Neuronal stem cell (in vitro differentiated cells): ENCODE data around the gene PLXNC1.

ENCODE experiments used
- DNase-seq: peaks from one replicate; pipeline ENCODE4 v3.0.0-alpha.2; 2013; ENCODE audit warnings: low spot score
- H2AFZ ChIP-seq: one replicate; pipeline ENCODE4 v1.6.1; 2013; ENCODE audit warnings: mild to moderate bottlenecking, low read length, inconsistent platforms
- H2AK5ac ChIP-seq: 2 replicates; pipeline ENCODE4 v1.6.1; 2013; ENCODE audit warnings: low read depth, mild to moderate bottlenecking, inconsistent platforms, low read length, moderate library complexity, mixed read lengths
- H2BK120ac ChIP-seq: 2 replicates; pipeline ENCODE4 v1.6.1; 2013; ENCODE audit warnings: low read depth, mild to moderate bottlenecking, inconsistent platforms, low read length, moderate library complexity, mixed read lengths
- H2BK12ac ChIP-seq: one replicate; pipeline ENCODE4 v1.6.1; 2013; ENCODE audit warnings: low read length, inconsistent platforms
- H2BK15ac ChIP-seq: 2 replicates; pipeline ENCODE4 v1.6.1; 2013; ENCODE audit warnings: mild to moderate bottlenecking, low read length, inconsistent platforms, mixed read lengths
- H2BK5ac ChIP-seq: one replicate; pipeline ENCODE4 v1.6.1; 2013; ENCODE audit warnings: inconsistent platforms, mild to moderate bottlenecking, low read length, moderate library complexity
- H3K14ac ChIP-seq: one replicate; pipeline ENCODE4 v1.6.1; 2013; ENCODE audit warnings: low read length, inconsistent platforms
- H3K18ac ChIP-seq: 2 replicates; pipeline ENCODE4 v1.6.1; 2013; ENCODE audit warnings: low read length, inconsistent platforms
- H3K23ac ChIP-seq: 2 replicates; pipeline ENCODE4 v1.6.1; 2013; ENCODE audit warnings: low read depth, mild to moderate bottlenecking, mixed read lengths, low read length, inconsistent platforms; ENCODE audit not compliant: poor library complexity
- H3K27ac ChIP-seq: replicated peaks from 3 replicates; pipeline ENCODE4 v1.5.1; 2013; ENCODE audit warnings: low read length, inconsistent platforms
- H3K27me3 ChIP-seq, 3 experiments: 2 replicates each; pipeline ENCODE4 v1.6.1; 2013; ENCODE audit warnings: low read length in 3 of 3, mild to moderate bottlenecking in 2 of 3, inconsistent platforms in 1 of 3, low read depth in 1 of 3, mixed read lengths in 1 of 3, moderate library complexity in 1 of 3; ENCODE audit not compliant: control insufficient read depth in 3 of 3, insufficient read depth in 3 of 3
- H3K36me3 ChIP-seq, 2 donors: replicated peaks in 1 of 2; 2 replicates each; pipeline ENCODE4 v1.6.1; 2013; ENCODE audit warnings: low read length in 2 of 2; ENCODE audit not compliant: control insufficient read depth in 2 of 2, insufficient read depth in 2 of 2
- H3K4ac ChIP-seq: 2 replicates; pipeline ENCODE4 v1.6.1; 2013; ENCODE audit warnings: inconsistent platforms, mild to moderate bottlenecking, low read length, moderate library complexity
- H3K4me1 ChIP-seq, 2 donors: 1 replicate in 1 of 2; 2 replicates in 1 of 2; pipeline ENCODE4 v1.6.1; 2013; ENCODE audit warnings: low read length in 2 of 2, low read depth in 1 of 2; ENCODE audit not compliant: control insufficient read depth in 2 of 2, insufficient read depth in 1 of 2
- H3K4me2 ChIP-seq: one replicate; pipeline ENCODE4 v1.6.1; 2013; ENCODE audit warnings: mild to moderate bottlenecking, low read length, inconsistent platforms; ENCODE audit not compliant: insufficient read depth, poor library complexity, severe bottlenecking
- H3K4me3 ChIP-seq, 2 donors: 2 replicates each; pipeline ENCODE4 v1.5.1; 2013; ENCODE audit warnings: low read length in 2 of 2, mild to moderate bottlenecking in 2 of 2, inconsistent platforms in 1 of 2, moderate library complexity in 1 of 2
- H3K79me1 ChIP-seq: one replicate; pipeline ENCODE4 v1.6.1; 2013; ENCODE audit warnings: low read depth, mild to moderate bottlenecking, inconsistent platforms, low read length, moderate library complexity
- H3K9ac ChIP-seq: one replicate; pipeline ENCODE4 v1.6.1; 2013; ENCODE audit warnings: mild to moderate bottlenecking, low read depth, low read length, inconsistent platforms; ENCODE audit not compliant: poor library complexity
- H3K9me3 ChIP-seq, 2 donors: replicated peaks in 1 of 2; 2 replicates each; pipeline versions ENCODE3 to v1.6.1; 2013; ENCODE audit warnings: low read length in 2 of 2, mild to moderate bottlenecking in 2 of 2, inconsistent platforms in 1 of 2, low read depth in 1 of 2, mixed read lengths in 1 of 2, moderate library complexity in 1 of 2; ENCODE audit not compliant: control insufficient read depth in 2 of 2, insufficient read depth in 1 of 2
- H4K8ac ChIP-seq: one replicate; pipeline ENCODE4 v1.6.1; 2013; ENCODE audit warnings: low read depth, mild to moderate bottlenecking, inconsistent platforms, low read length, moderate library complexity
- H4K91ac ChIP-seq: one replicate; pipeline ENCODE4 v1.6.1; 2013; ENCODE audit warnings: low read length, low read depth, mild to moderate bottlenecking, inconsistent platforms; ENCODE audit not compliant: poor library complexity
- WGBS, 2 donors: extraction: QIAGEN DNeasy Blood & Tissue Kit; methylation state at CpG; one replicate each; pipeline ENCODE4 v1.1.7; 2013; ENCODE audit warnings: missing lambda C conversion rate in 2 of 2, mixed read lengths in 1 of 2; ENCODE audit not compliant: insufficient read length in 2 of 2, insufficient replicate concordance in 1 of 2; ENCODE audit errors: extremely low coverage in 2 of 2; 5-methylcytosine and 5-hydroxymethylcytosine counted together

PLXNC1 gene

GRCh38 chr12:94172031-94172430 is 23.7 kb downstream of the PLXNC1 start:
- no peak overlapping the region for H3K27ac ChIP-seq
- H4K8ac ChIP-seq: no peak overlapping the region
- H2AK5ac ChIP-seq: no peak overlapping the region
- WGBS, 2 donors: no CpG with 5 or more reads among the region's 5 CpGs
- no peak overlapping the region for H3K18ac ChIP-seq
- no peak overlapping the region for H4K91ac ChIP-seq
- no peaks in the 10 kb centered on the region for H3K27me3 ChIP-seq
- H3K4me2 ChIP-seq: no peak overlapping the region
- H2BK15ac ChIP-seq: no peak overlapping the region
- no peaks in the 10 kb centered on the region for H3K9me3 ChIP-seq
- no peak overlapping the region for H3K4ac ChIP-seq
- no peak overlapping the region for H2BK12ac ChIP-seq
- no peaks in the 10 kb centered on the region for H3K36me3 ChIP-seq
- peaks cover 11 to 16% of the 10 kb centered on the region in 2 donors for H3K4me1 ChIP-seq
- H3K79me1 ChIP-seq: no peaks in the 10 kb centered on the region
- H3K4me3 ChIP-seq: no peak overlapping the region
- H2BK5ac ChIP-seq: no peak overlapping the region
- H2AFZ ChIP-seq: no peak overlapping the region
- no peak overlapping the region for H2BK120ac ChIP-seq
- H3K23ac ChIP-seq: no peak overlapping the region
- no peak overlapping the region for H3K9ac ChIP-seq
- no peak overlapping the region for H3K14ac ChIP-seq
- no peak for DNase-seq

DNA sequence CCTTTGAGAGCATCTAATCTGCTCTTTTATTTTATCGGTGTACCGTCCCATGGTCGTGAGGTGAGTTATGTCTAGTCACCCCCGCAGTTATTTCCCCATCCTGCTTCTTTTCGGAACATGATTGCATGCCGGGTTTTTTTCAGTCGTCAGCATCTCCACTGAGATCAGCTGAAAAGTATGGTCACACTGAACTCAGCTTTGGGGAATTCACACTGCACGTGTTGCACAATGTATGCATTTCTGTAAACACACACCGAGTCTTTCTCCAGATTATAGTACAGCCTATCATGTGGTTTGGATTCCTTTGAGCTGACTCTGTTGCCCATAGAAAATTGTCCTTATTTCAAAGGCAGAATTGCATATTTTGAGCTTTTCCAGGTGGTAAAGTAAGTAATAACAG is 24.6 kb downstream of the PLXNC1 start:
- no CpG with 5 or more reads among the region's 9 CpGs for WGBS, 2 donors
- Histone ChIP-seq H3K79me1 (no peaks in the 10 kb centered on the region), H2AFZ (no peak overlapping the region), H2BK120ac (no peak overlapping the region), H3K27me3 (no peaks in the 10 kb centered on the region), H2AK5ac (no peak overlapping the region), H3K14ac (no peak overlapping the region), H3K9ac (no peak overlapping the region), H3K4me2 (no peak overlapping the region), H4K91ac (no peak overlapping the region), H3K27ac (no peak overlapping the region), H2BK15ac (no peak overlapping the region), H2BK12ac (no peak overlapping the region), H3K23ac (no peak overlapping the region), H3K4me1 (peaks cover 11 to 15% of the 10 kb centered on the region in 2 donors), H2BK5ac (no peak overlapping the region), H3K9me3 (peaks cover 0 to under 1% of the 10 kb centered on the region in 2 donors), H3K36me3 (no peaks in the 10 kb centered on the region), H3K18ac (no peak overlapping the region), H3K4ac (no peak overlapping the region), H4K8ac (no peak overlapping the region), H3K4me3 (no peak overlapping the region)
- no peak for DNase-seq

DNA sequence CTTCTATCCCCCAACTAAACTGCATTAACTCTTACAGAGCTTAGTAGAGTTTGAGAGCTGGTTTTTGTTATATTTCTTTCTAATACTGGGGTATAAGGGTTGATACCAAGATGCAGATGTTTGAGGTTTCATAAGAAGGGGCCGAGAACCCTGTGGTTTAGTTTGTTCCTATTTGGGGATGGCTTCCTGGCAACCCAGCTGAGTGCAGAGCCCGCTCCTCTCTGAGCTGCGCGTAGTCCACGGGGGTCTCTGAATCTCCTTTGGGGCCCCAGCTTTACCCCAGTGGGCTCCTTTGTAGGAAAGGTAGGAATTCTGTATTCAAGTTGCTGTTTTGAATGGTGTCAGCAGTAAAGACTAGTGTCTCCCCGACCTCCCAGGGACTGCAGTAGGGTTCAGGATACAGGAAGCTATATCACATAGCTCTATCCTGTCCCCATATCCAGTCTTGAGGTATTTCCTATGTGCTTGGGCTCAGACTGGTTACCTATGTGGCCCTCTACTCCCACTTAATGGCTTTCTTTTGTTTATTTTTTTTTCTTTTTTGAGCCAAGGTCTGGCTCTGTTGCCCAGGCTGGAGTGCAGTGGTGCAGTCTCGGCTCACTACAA is 25.4 kb downstream of the PLXNC1 start:
- no peak overlapping the region for H4K91ac ChIP-seq
- H3K27ac ChIP-seq: no peak overlapping the region
- no peak overlapping the region for H3K4me2 ChIP-seq
- H2AFZ ChIP-seq: no peak overlapping the region
- DNase-seq: no peak
- peaks cover 0 to 6% of the 10 kb centered on the region in 2 donors for H3K9me3 ChIP-seq
- peaks cover 7 to 8% of the 10 kb centered on the region in 2 donors for H3K4me1 ChIP-seq
- H2BK15ac ChIP-seq: no peak overlapping the region
- H2AK5ac ChIP-seq: no peak overlapping the region
- no peaks in the 10 kb centered on the region for H3K79me1 ChIP-seq
- no peak overlapping the region for H3K23ac ChIP-seq
- no peak overlapping the region for H3K14ac ChIP-seq
- H2BK5ac ChIP-seq: no peak overlapping the region
- no CpG with 5 or more reads among the region's 7 CpGs for WGBS, 2 donors
- H2BK120ac ChIP-seq: no peak overlapping the region
- no peaks in the 10 kb centered on the region for H3K36me3 ChIP-seq
- no peak overlapping the region for H2BK12ac ChIP-seq
- H3K18ac ChIP-seq: no peak overlapping the region
- H4K8ac ChIP-seq: no peak overlapping the region
- no peaks in the 10 kb centered on the region for H3K27me3 ChIP-seq
- no peak overlapping the region for H3K4me3 ChIP-seq
- H3K9ac ChIP-seq: no peak overlapping the region
- H3K4ac ChIP-seq: no peak overlapping the region

GRCh38 chr12:94174576-94174975 is 26.2 kb downstream of the PLXNC1 start:
- DNase-seq: no peak
- no peak overlapping the region for H2AK5ac ChIP-seq
- H3K79me1 ChIP-seq: no peaks in the 10 kb centered on the region
- no peak overlapping the region for H3K4me3 ChIP-seq
- no peak overlapping the region for H4K8ac ChIP-seq
- no peak overlapping the region for H3K14ac ChIP-seq
- H3K4me1 ChIP-seq: peaks cover 7 to 8% of the 10 kb centered on the region in 2 donors
- no peak overlapping the region for H3K18ac ChIP-seq
- no peak overlapping the region for H2BK15ac ChIP-seq
- no peak overlapping the region for H3K27ac ChIP-seq
- no peak overlapping the region for H3K4ac ChIP-seq
- no peak overlapping the region for H3K23ac ChIP-seq
- no peak overlapping the region for H2AFZ ChIP-seq
- H3K36me3 ChIP-seq: no peaks in the 10 kb centered on the region
- H3K9ac ChIP-seq: no peak overlapping the region
- WGBS, 2 donors: no CpG with 5 or more reads among the region's 1 CpG
- no peak overlapping the region for H2BK5ac ChIP-seq
- H3K27me3 ChIP-seq: no peaks in the 10 kb centered on the region
- peaks cover 0 to 6% of the 10 kb centered on the region in 2 donors for H3K9me3 ChIP-seq
- H4K91ac ChIP-seq: no peak overlapping the region
- H3K4me2 ChIP-seq: no peak overlapping the region
- H2BK120ac ChIP-seq: no peak overlapping the region
- H2BK12ac ChIP-seq: no peak overlapping the region
